Fibroblast of skin of scalp (primary cell): ENCODE data around the gene SUSD1.
"Not testable (repeated sequence)": the region's sequence is repeated elsewhere in the genome, so short reads cannot be mapped to it uniquely, and the experiment has no call there.

Experiments
- DNase-seq: peaks from one replicate; pipeline ENCODE4 v3.0.0-alpha.2; 2013

Gene SUSD1

DNA sequence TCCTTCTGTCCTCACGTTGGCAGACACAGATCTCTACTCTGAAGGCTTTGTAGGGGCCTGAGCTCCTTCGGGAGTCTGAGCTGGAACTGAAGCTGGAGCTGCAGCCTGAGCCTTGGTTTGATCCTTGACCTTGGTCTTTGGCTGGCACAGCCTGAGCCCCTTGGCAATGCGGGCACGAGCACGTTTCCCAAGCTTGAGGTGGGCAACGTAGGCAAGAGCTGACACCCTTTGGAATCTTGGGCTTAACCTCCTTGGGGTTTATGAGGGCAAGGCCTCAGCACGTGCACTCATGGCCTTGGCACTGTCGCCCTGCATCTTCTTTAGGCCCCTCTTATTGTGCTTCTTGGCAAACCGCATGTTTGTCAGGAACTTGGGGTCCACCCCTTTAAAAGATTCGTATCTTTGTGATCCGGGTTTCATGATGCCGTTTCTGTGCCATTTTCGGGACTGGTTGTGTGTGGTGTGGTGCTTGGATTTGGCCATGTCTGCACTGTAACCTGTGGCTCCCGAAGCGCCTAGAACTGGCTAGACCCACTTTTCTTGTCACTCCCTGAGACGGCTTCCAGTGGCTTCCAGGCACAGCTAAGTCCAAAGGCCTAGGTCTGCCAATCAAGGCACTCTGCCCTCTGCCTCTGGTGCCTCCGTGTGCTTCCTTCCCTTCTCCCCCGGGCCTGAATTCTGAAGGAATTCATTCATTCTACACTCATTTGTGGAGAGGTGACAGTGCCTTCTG is 1.4 kb downstream of the SUSD1 start:
- no peak for DNase-seq

DNA sequence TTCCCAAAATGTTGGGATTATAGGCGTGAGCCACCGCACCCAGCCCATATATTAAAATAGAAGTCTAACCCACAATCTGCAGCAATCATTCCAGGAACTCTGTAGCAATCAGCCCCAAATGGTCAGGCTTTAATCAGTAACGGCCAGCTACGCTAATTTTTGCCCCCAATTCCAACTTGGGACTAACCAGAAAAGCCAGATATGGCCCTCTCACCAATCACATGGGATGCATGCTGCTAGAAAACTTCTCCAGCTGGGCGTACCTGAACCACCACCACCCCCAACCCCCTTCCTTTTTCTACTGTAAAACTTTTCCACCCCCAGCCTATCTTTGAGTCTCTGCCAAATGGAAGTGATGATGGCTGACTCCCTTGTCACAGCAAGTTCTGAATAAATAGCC is 4.1 kb downstream of the SUSD1 start:
- no peak for DNase-seq

DNA sequence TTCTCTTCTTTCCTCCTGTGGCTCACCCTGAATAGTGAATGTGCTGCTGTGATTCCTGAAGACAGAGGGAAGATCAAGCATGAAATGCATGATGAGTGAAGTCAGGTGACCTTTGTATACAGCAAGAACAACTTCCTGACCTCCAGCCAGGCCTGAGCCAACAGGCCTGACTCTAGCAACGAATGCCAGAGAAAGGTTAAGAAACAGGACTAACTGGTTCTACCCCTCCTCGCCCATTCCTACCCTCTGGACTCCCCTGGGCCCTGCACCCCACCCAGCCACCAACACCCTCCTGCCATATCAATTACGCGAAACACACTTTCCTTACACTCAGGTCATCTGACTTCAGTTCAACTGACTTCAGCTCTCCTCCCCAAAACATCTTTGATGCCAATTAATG is 4.9 kb downstream of the SUSD1 start:
- DNase-seq = no peak

DNA sequence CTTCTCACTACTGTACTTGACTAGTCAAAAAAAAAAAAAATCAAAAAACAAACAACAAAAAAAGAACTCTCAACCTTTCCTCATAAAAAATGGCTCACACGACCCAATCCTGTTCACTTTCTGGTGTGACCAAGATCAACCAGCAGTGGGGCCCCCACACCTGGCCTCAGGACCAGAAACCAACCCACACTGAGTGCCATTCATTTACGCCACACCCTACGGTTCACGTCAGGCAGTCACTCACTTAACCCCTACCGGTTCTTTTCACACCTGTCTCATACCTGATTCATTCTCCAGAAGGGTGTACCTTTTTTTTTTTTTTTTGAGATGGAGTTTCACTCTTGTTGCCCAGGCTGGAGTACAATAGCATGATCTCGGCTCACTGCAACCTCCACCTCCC is 5.7 kb downstream of the SUSD1 start:
- no peak for DNase-seq

DNA sequence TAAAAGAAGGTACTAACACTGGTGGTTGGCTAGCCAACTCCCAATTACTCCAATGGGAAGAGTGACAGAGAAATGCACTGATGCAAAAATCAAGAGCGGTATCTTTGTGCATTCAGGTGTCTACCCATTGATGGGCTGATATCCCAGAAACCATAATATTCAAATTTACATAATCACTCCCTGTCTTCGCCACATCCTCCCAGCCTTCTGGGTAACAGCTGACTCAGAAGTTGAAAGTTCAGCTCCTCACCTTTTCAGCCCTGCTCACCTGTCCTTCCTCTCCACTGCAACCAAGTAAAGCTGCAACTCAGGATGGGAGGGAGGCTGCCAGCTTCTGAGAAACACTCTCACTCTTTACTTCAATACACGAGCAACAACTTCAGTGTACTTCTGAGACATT is 6.9 kb downstream of the SUSD1 start:
- no peak for DNase-seq

DNA sequence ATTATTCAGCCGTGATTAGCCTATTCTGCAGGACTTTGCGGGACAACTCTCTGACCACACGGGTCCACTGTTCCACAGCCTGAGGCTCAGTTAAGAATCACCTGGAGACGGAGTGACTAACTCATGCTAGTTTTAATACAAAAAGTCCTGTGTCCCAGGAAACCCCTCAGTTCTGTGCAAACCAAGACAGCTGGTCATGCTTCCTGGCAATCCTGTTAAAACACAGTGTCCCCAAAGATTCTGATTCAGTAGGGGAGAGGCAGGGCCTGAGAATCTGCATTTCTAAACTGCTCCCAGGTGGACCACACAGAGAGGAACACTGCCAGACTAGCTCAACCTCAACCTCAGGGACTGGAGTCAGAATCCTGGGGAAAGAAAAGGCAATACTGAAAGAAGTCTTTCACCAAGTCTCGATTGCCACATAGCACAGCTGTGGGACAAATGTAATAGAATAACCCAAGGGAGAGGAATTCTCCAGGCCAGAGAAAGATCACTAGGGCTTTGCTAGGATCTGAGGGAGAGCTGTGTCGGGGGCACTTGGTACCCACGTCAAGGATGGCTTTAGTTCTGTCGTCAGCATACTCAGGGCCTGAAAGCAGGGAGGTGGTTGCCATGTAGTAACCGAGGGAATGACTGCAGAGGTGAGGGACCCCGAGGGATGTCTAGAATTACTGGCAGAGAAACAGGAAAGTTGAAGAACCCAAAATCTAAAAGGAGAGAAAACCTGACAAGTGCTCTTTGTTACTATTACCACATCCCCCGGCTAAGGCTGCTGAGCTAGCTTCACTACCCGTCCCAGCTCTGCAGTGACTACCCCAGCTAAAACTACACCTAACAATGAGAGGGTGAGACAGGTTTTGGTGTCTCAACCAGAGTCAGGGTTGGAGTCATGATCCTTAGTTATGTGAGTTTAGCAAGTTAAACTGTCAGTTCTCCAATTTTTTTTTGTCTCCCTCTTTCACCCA is 8.6 kb downstream of the SUSD1 start:
- peak; percentile 14 for DNase-seq

DNA sequence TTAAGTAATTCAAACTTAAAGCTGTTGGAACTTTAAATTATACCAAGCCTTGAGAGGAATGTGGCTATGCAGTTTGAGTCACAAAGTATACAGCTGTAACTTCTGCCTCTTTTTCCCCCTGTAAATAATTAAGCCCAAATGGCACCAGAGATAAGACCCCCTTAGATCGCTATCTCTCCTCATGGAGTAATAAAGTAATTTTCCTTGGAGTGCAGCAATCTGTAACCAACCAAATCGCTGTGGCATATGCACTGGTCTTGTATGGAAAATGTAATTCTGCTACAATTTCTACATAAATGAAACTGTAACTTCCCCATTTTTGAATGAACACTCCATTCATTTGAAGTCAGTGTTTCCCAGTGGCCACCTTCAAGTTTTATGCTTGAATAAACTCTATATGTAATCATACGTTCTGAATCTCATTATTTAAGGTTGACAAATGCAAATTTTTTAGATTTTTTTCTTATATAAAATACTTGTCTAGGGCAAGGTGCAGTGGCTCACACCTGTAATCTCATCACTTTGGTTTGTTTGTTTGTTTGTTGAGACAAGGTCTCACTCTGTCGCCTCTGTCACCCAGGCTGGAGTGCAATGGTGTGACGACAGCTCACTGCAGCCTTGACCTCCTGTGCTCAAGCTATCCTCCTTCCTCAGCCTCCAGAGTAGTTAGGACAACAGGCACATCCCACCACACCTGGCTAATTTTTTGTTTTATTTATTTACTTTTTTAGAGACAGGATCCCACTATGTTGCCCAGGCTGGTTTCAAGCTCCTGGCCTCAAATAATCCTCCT is 12.3 kb downstream of the SUSD1 start:
- no peak for DNase-seq

DNA sequence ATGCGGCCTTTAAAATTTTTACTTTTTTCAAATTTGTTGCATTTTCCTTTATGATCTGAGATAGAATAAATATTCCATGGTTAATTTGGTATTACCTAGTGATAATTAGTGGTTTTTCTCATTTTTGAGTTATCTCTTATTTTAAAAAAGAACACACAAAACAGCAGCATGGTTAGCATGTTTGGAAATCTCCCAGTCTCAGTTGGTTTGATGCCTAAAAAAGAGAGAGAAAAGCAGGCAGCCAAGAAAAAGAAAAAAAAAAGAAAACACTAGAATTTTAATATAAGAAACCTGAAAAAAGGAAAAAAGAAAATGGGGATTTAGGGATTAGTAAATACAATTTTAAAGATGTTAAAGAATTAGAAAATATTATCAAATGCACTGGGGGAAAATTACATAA is 15.3 kb downstream of the SUSD1 start:
- DNase-seq = no peak

DNA sequence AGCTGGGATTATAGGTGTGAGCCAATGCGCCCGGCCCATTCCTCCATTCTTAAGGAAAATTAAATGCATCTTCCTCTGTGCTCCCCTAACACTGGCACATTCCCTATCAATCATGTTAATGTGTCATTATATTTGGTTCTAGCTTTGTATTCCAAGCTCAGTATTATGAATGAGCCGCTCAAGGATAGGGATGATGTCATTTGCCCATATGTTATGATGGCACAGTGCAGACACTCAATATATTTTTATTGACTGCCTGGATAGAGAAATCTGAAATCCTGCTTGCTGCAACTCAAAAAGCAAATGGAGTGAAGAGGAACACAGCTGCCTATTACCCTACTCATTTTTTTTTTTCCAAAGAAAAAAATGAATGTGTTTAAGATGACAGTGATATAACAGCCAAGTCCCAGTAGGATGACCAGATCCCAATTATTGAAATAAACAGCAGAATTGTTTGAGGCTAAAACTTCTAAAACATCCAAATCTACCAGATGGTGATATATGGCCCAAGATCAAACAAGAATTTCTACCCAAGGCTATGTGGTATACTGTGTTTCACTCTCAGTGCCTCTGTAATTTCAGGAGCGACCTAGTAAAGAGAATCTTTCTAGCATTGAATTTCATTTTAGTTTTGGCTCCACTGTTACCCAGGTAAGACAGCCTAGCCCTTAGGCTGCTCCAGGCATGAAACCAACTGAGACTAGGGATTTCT is 16.3 kb downstream of the SUSD1 start:
- no peak for DNase-seq

DNA sequence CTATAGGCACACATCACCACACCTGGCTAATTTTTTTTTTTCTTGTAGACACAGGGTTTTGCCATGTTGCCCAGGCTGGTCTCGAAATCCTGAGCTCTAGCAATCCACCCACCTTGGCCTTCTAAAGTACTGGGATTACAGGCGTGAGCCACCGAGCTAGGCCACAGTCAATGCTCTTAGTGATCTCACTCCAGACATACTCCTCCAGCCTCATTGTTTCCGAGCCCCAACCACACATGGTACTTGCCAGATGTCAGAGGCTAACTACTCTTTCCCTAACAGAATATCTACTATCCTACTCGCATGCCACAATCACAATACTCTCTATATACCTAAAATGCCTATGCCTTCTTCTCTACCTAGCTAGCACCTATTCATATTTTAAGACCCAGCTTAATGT is 17.1 kb downstream of the SUSD1 start:
- DNase-seq = no peak

DNA sequence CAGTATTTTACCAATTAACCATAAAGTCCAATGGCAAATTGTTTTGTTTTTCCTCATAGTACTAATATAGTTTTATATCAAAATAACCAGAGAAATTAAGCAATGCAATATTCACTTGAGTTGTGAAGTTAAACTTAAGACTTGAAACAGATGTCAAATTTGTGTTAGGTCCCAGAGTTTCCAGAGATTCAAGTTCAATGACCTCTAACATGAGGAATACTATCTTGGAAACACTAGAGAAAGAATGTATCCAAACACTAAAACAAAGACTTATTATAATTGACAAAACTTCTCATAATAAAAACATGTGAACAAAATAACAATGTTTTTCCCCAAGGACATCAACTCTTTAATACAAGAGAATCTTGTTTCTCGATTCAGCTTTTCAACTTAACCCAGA is 18.0 kb downstream of the SUSD1 start:
- no peak for DNase-seq

DNA sequence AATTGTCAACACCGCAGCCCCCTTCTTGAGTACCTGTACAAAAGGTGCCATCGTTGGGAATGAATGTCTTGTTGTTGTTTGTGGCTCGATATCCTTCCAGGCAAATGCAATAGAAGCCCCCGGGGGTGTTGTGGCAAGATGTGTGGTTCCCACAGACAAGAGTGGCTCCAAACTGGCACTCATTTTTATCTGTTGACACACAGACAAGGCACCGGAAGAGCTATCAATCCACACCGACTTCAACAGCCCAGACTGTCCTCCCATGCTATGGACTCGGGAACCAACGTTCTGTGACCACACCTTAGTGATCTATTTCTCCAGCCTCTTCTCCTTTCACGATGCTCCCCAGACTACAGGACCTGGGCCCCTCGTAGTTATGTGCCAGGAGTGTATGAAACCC is 25.9 kb downstream of the SUSD1 start:
- no peak for DNase-seq

DNA sequence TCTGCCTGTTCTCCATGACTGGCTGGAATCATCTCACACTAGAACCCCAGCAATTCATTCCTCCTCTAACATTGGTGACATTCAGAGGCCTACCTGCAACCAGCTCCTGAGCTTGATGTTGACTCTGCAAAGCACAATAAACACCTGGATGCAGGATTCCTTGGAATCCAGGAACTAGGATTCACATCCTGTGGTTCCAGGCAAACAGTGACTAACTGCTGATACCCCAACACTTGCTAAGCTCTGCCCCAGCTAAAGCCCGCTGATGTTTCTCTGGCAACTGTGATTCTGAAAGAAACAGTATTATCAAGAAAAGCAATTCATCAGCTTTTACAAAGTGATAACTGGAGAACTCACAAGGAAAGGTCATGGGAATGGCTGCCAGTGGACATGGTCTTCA is 29.2 kb downstream of the SUSD1 start:
- no peak for DNase-seq

DNA sequence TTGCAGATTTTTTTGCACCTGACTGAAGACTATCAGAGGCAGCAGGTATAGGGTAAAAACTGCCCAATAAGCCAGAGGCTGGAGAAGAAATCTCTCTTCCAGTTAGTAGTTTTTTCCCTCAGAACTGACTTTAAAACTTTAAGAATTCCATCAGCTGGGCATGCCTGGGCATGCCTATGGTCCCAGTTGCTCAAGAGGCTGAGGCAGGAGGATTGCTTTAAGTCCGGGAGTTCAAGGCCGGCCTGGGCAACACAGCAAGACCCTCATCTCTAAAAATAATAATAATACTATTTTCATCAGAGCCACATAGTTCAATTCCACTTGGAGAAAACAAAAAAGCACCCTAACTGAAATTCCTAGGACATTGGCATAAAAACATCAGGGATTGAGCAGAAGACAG is 30.3 kb downstream of the SUSD1 start:
- DNase-seq = no peak

DNA sequence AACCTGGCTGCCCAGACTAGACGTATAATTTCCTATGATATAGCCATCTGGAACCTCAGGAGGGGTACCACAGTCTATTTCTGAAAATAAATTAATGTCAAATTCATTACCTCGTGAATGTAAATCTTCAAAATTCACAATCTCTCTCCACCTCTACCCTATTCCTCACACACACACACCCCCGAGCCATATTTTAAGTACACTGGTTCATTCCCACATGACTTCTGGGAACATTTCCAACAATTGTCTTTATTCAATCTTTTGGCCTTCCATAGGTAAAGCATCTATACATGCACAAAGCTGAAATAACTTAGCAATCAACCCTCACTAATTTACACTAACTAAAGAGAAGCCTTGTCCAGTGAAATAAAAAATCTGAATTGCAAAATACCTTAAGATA is 32.7 kb downstream of the SUSD1 start:
- no peak for DNase-seq

DNA sequence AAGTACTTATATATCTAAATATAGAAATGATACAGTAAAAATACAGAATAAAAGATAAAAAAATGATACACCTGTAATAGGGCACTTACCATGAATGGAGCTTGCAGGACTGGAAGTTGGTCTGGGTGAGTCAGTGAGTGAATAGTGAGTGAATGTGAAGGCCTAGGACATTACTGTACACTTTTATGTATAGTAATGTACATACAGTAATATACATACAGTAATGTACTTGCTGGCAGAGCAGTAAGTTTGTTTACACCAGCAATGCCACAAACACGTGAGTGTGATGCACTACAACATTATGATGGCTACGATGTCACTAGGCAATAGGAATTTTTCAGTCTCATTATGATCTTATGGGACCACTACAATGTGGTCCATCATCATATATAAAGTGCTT is 34.2 kb downstream of the SUSD1 start:
- DNase-seq = no peak

DNA sequence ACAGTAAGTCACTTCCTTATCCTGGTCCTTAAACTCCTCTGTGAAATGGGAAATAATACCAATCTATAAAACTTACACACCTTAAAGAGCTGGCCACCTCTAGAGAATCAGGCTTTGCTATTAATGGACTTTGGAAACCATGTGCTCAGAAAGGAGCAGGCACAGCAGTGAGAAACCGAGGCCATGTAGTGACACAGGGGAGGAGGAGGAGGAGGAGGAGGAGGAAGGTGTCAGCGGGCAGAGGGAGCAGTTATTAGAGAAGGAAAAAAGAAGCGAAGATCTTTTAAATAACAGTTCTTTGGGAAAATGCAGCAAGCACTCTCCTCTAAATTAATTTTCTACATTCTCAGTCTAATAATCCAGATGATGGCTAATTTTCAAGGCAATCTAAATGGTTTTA is 38.0 kb downstream of the SUSD1 start:
- no peak for DNase-seq

DNA sequence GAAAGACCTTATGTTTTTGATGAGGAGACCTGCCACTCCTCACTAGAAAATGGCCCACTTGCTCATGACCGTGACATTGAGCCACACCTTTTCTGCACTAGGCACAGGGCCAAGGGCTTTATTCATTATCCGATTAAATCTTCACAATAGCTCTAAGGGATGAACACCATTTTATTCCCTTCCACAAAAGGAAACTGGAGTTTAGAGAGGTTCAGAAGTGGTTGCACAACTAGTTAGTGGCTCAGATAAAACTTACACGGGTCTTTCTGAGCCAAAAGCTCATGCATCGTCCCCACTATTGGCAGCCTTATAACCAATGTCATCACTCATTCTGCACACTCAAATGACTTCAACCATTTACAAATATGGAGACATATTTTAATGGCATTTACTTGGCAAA is 39.4 kb downstream of the SUSD1 start:
- DNase-seq = no peak

DNA sequence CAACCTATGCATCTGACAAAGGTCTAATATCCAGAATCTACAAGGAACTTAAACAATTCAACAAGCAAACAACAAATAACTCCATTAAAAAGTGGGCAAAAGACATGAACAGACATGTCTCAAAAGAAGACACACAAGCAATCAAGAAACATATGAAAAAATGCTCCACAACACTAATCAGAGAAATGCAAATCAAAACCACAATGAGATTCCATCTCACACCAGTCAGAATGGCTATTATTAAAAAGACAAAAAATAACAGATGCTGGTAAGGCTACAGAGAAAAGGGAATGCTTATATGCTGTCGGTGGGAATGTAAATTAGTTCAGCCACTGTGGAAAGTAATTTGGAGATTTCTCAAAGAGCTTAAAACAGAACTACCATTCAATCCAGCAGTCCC is 41.3 kb downstream of the SUSD1 start:
- DNase-seq = not testable (repeated sequence)

DNA sequence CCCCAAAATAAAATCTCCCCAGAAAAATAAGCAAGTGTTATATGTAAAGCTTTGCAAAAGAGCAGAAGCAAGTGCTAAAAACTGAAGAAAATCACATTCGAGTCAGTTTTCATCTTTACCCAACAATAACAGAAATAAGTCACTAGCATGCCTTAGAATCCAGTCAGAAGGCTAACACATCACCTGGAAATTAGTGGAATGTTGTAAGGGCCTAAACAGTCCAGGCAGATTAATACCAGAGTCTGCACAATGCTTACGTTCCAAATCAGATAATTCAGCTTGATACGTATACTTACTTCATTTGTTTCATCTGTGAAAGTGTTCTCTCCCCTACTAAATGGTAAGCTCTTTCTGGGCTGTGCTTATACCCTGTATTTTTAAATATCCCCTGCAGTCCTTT is 42.7 kb downstream of the SUSD1 start:
- DNase-seq = no peak

DNA sequence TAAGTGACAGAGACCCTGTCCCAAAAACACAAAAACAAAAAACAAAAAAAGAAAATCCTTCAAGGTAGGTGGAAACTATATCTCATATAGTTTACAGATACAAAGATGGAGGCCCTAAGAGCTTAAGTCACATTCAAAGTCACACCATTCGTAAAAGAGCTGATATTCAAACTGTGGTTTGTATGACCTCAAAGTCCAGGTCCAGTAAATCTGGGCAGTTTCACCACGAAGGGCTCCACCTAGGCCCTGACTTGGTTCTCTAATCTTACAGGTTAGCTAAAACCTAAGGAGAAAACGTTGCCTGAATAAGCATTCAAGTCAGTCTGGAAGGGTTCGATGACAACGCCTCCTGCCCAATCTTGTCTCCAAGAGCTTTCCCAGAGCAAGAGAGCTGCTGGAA is 44.1 kb downstream of the SUSD1 start:
- no peak for DNase-seq

DNA sequence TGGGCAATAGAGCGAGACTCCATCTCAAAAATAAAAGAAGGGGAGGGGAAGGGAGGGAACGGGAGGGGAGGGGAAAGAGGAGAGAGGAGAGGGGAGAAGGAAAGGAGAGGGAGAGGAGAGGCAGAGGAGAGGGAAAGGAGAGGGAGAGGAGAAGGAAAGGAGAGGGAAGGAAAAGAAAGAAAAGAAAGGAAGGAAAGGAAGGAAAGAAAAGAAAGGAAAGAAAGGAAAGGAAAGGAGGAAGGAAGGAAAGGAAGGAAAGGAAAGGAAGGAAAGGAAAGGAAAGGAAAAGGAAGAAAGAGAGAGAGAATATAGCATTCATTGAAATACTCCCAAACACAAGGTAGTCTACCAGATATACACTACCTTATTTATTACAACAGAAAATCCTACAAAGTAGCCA is 44.8 kb downstream of the SUSD1 start:
- no peak for DNase-seq

DNA sequence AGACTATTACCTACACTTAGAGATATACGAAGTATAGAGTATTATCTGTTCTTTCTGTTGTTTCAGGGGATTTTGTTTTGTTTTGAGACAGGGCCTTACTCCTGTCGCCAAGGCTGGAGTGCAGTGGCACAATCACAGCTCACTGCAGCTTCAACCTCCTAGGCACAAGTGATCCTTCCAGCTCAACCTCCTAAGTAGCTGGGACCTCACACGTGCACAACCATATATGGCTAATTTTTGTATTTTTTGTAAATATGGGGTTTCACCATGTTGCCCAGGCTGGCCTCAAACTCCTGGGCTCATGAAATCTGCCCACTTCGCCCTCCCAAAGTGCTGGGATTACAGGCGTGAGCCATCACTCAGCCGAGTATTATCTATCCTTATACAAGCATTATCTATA is 45.9 kb downstream of the SUSD1 start:
- DNase-seq = no peak
